Ishikawa (cell line): ENCODE data around the gene THBS4.

ENCODE experiments used
- CEBPB ChIP-seq: IDR thresholded peaks from 2 replicates; pipeline ENCODE4 v1.6.1; 2012
- CREB1 ChIP-seq: IDR thresholded peaks from 2 replicates; pipeline ENCODE4 v1.6.1; 2012; ENCODE audit warnings: low read depth
- EGR1 ChIP-seq: IDR thresholded peaks from 2 replicates; pipeline ENCODE4 v1.6.1; 2012
- EP300 ChIP-seq: IDR thresholded peaks from 2 replicates; pipeline ENCODE4 v1.6.1; 2012; ENCODE audit warnings: borderline replicate concordance
- FOXM1 ChIP-seq: IDR thresholded peaks from 2 replicates; pipeline ENCODE4 v1.6.1; 2012; ENCODE audit warnings: low read depth, borderline replicate concordance
- MAX ChIP-seq: IDR thresholded peaks from 2 replicates; pipeline ENCODE4 v1.6.1; 2012
- NFIC ChIP-seq: IDR thresholded peaks from 2 replicates; pipeline ENCODE4 v1.6.1; 2012
- RAD21 ChIP-seq: IDR thresholded peaks from 2 replicates; pipeline ENCODE4 v1.6.1; 2012; ENCODE audit warnings: low read depth
- REST ChIP-seq: IDR thresholded peaks from 2 replicates; pipeline ENCODE4 v1.6.1; 2012; ENCODE audit warnings: low read depth, mild to moderate bottlenecking
- TAF1 ChIP-seq: IDR thresholded peaks from 2 replicates; pipeline ENCODE4 v1.6.1; 2012; ENCODE audit warnings: low read depth, mild to moderate bottlenecking
- TCF12 ChIP-seq: IDR thresholded peaks from 2 replicates; pipeline ENCODE4 v1.6.1; 2012; ENCODE audit warnings: low read depth
- TEAD4 ChIP-seq: IDR thresholded peaks from 2 replicates; pipeline ENCODE4 v1.6.1; 2012
- YY1 ChIP-seq: IDR thresholded peaks from 2 replicates; pipeline ENCODE4 v1.6.1; 2012; ENCODE audit warnings: low read depth
- ZBTB7A ChIP-seq: IDR thresholded peaks from 2 replicates; pipeline ENCODE4 v1.6.1; 2012; ENCODE audit warnings: low read depth
- TF ChIP-seq, protein P1 (sequence below): IDR thresholded peaks from 2 replicates; pipeline ENCODE4 v1.6.1; 2012

THBS4 gene

DNA sequence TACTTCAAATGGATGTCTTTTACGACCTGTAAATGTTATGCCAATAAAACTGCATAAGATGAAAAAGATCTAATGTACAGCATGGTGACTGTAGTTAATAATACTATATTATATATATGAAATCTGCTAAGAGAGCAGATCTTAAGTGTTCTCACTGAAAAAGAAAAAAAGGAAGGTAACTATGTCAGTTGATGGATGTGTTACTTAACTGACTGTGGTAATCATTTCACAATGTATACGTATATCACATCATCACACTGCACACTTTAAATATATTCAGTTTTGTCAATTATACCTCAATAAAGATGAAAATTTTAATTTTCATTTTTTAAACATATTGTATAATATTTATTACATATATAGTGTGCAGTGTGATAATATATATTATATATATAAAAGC lies 31.9 kb downstream of the THBS4 start:
- TF ChIP-seq RAD21 = no peak
- TF ChIP-seq CREB1 = no peak
- no peak for TF ChIP-seq TEAD4
- no peak for TF ChIP-seq ZBTB7A
- no peak for TF ChIP-seq TAF1
- TF ChIP-seq FOXM1 = no peak
- TF ChIP-seq, protein P1, sequence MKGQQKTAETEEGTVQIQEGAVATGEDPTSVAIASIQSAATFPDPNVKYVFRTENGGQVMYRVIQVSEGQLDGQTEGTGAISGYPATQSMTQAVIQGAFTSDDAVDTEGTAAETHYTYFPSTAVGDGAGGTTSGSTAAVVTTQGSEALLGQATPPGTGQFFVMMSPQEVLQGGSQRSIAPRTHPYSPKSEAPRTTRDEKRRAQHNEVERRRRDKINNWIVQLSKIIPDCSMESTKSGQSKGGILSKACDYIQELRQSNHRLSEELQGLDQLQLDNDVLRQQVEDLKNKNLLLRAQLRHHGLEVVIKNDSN = no peak
- no peak for TF ChIP-seq REST
- TF ChIP-seq MAX = no peak
- TF ChIP-seq YY1 = no peak
- TF ChIP-seq EP300 = no peak
- no peak for TF ChIP-seq EGR1

GRCh38 chr5:80067531-80068245 lies 32.5 kb downstream of the THBS4 start:
- TF ChIP-seq ZBTB7A (no peak), NFIC (no peak), TEAD4 (no peak)

GRCh38 chr5:80068246-80068636 lies 33.1 kb downstream of the THBS4 start:
- no peak for TF ChIP-seq TCF12
- TF ChIP-seq FOXM1 = no peak
- TF ChIP-seq ZBTB7A = no peak
- TF ChIP-seq MAX = no peak
- no peak for TF ChIP-seq RAD21
- no peak for TF ChIP-seq TAF1
- TF ChIP-seq CEBPB = no peak

DNA sequence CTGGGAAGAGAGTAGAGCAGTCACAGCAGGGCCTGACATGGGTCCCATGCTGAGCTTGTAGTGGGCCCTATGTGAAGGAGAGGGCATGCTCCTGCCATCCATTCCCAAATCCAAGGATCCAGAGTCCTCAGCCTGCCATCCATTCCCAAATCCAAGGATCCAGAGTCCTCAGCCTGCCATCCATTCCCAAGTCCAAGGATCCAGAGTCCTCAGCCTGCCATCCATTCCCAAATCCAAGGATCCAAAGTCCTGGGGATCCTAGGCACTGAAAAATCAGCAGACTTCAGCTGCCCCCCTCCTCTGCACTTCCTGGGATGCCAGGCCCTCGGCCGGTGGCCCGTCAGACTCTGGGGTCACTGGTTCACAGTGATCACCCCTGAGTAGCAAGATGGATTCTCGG lies 33.6 kb downstream of the THBS4 start:
- TF ChIP-seq, protein P1 = no peak
- no peak for TF ChIP-seq TAF1
- no peak for TF ChIP-seq ZBTB7A
- no peak for TF ChIP-seq CREB1
- TF ChIP-seq MAX = no peak
- no peak for TF ChIP-seq TEAD4
- TF ChIP-seq TCF12 = no peak
- no peak for TF ChIP-seq EP300
- TF ChIP-seq CEBPB = no peak
- no peak for TF ChIP-seq EGR1
- TF ChIP-seq YY1 = no peak
- no peak for TF ChIP-seq FOXM1
- no peak for TF ChIP-seq NFIC
- no peak for TF ChIP-seq REST
- TF ChIP-seq RAD21 = no peak

GRCh38 chr5:80069251-80069800 lies 34.2 kb downstream of the THBS4 start:
- TF ChIP-seq REST = no peak
- TF ChIP-seq TEAD4 = no peak
- TF ChIP-seq ZBTB7A = no peak
- no peak for TF ChIP-seq YY1
- TF ChIP-seq, protein P1 = no peak
- no peak for TF ChIP-seq RAD21
- no peak for TF ChIP-seq MAX
- no peak for TF ChIP-seq FOXM1
- TF ChIP-seq EP300 = no peak
